Muscle of arm (tissue), 12 donors: ENCODE results near the gene DZANK1. TPM values are rescaled to one million over a fixed set of nuclear protein-coding genes. Genes with fewer than 3 reads are reported as not detected.
"Not testable (repeated sequence)": the region's sequence is repeated elsewhere in the genome, so short reads cannot be mapped to it uniquely, and the experiment has no call there.

Experiments
- DNase-seq: peaks from one replicate; pipeline ENCODE4 v3.0.0-alpha.2; 2013
- polyA plus RNA-seq, 12 donors: library from polyadenylated mRNA; unstranded; fragments of 120-200 nt; gene quantifications; one replicate each; pipeline ENCODE4 v1.2.1, GENCODE V29; 2013; ENCODE audit not compliant: insufficient read length in 12 of 12

DZANK1 gene
- polyA plus RNA-seq, 12 donors: 1.5 to 3.7 (median 2.3) TPM; not detected in 2

GRCh38 chr20:18440403-18440802 lies 26.4 kb downstream of the DZANK1 start:
- no peak for DNase-seq

DNA sequence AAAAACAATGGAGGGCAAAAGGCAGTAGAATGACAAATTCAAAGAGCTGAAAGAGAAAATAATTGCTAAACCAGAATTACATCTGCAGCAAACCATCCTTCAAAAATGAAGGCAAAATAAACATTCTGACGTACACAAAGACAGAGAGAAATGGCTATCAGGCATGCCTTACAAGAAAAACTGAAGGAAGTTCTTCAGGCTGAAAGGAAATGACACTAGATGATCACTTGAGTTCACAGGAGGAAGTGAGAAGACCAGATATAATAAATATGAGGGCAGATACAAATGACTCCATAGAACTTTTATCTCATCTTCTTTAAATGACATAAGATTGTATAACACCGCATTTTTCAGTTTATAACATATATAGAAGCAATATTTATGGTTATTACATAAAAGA lies 30.0 kb downstream of the DZANK1 start:
- no peak for DNase-seq

- DNase-seq: no peak
These were observed 35.6 kb downstream of the DZANK1 start for GRCh38 chr20:18431206-18431605.

- no peak for DNase-seq
These were observed 36.5 kb downstream of the DZANK1 start for GRCh38 chr20:18430172-18430826.

DNA sequence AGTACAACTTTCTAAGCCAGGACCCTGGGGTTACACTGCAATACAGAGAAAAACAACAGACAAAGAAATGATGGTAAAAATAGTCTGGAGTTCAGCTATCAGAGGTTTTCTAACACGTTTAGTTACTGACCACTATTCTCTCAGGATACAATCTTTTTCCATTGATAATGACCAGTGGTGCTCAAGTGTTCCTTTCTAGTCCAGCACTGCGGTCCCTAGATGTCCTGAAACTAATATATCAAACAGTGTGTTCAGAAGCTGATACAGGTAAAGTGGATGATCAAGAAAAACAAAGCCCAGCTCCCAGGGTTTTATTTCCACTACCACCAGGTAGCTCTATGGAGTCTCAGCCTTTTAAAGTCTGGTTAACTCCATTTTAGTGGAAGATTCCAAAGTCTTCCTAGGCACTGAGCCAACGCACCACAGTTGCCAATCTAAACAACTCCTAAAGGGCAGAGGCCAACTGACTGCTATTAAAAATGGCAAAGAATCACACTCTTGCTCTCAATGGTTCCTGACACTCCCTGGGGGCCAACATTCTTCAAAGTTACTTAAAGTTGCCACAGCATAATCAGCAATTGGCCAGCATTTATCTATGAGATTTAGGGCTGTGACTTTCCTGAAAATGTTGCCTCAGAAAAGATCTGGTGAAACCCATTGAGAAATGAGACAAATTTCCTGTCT lies 38.2 kb downstream of the DZANK1 start:
- DNase-seq: no peak

- DNase-seq: no peak
These were observed 39.6 kb downstream of the DZANK1 start for GRCh38 chr20:18427214-18427613.

DNA sequence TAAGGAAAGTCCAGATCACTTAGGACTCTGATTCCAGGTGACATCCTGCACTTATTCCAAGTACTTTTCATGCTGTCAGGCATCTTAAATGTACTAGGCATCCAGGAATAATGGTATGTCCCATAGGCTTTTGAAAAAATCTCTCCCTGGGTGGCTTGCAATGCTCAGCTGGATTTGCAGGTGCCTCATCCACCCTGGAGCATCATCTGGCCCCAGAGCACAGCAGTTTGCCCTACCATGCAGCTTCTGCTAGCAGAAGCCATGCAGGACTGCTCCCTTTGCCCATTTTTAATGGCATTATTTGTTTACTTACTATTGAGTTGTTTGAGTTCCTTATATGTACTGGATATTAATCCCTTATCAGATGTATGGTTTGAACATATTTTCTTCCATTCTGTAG lies 45.2 kb downstream of the DZANK1 start:
- DNase-seq: no peak

- no peak for DNase-seq
These were observed 50.3 kb downstream of the DZANK1 start for GRCh38 chr20:18416486-18416885.

DNA sequence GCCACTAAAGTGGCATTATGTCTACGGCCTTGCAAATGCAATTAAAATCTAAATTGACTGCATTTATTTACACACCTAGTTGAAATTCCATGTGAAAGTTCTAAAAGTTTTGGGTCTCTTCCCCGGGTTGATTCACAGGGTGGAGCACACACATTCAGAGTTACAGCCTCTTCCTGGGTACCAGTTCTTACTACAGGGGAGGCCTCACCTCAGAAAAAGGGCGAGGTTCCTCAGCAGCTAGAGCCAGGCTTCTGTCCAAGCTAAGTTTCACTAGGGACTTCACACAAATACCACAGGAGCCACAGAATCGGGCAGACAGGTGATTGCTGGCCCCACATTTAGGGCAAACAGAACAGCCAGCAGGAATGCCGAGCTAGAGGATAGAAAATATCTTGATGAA lies 52.7 kb downstream of the DZANK1 start:
- no peak for DNase-seq

DNA sequence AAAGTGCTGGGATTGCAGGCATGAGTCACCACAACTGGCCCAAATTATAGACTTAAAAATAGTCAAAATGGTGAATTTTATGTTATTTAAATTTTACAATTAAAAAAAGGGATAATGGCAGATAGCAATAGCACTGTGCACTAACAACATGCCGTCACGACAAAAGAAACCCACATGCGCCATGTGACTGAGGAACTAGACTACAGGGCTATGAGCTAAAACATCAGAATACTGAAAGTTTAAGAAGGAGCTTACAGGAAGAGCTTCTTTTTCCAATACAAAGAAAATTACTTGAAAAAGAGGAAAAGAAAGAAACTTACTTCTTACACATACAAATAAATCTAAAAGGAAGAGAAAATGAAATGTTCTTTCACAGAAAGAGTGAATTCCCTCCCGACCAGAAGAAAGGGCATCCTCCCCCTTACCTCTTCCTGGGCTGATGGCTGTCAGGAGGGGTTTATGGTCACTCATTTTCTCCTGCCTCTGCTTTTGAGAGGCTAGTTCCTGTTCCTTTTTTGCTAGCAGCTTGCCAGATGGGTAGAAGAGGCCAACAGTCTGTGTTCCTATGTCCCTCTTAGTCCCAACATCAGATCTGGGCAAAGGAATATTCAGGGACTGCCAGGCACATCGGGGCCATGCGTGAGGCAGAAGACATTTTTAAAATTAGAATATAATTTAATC lies 54.5 kb downstream of the DZANK1 start:
- no peak for DNase-seq

DNA sequence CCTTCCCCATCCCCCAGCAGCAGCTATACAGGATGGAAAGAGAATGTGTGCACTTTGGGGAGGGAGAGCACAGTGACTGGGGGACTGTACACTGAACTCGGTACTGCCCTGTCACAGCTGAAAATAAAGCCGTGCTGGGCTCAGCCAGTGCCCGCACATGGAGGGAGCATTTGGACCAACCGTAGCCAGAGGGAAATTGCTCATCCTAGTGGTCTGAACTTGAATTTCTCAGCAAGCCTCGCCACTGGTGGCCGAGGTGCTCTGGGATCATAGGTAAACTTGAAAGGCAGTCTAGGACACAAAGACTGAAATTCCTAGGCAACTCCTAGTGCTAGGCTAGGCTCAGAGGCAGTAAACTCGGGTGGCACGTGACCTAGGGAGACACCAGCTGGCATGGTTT lies 61.0 kb downstream of the DZANK1 start:
- DNase-seq: no peak

DNA sequence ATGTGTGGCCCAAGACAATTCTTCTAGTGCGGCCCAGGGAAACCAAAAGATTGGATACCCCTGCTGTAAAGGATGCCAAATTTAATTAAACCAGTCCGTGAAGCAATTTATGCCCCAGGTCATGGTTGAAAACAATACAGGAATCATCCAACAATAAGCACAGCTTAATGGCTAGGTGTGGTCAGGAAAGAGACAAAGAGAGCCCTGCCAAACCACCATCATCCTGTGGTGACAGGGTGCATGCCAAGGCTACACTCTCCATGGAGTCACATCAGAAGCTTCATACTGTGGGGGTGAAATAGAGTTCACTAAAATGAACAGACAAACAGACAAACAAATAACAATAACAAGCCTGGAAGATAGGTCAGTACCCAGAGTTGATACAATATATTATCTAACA lies 62.7 kb downstream of the DZANK1 start:
- DNase-seq: no peak

- DNase-seq: no peak
These were observed 63.6 kb downstream of the DZANK1 start for GRCh38 chr20:18403269-18403668.

- DNase-seq: no peak
These were observed 65.5 kb downstream of the DZANK1 start for GRCh38 chr20:18401305-18401704.

- no peak for DNase-seq
These were observed 66.4 kb downstream of the DZANK1 start for GRCh38 chr20:18400460-18400859.

DNA sequence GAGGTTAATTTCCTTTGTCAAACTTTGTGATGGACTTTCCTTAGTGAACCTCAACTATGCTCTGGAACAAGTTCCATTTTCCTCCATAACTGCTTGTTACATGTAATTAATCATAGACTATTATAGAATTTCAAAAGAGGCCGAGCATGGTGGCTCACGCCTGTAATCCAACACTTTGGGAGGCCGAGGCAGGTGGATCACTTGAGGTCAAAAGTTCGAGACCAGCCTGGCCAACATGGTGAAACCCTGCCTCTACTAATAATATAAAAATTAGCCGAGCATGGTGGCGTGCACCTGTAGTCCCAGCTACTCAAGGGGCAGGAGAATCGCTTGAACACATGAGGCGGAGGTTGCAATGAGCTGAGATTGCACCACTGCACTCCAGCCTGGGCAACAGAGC lies 68.1 kb downstream of the DZANK1 start:
- DNase-seq: not testable (repeated sequence)

GRCh38 chr20:18397030-18397429 lies 69.8 kb downstream of the DZANK1 start:
- DNase-seq: no peak

- no peak for DNase-seq
These were observed 71.3 kb downstream of the DZANK1 start for GRCh38 chr20:18395544-18395943.

DNA sequence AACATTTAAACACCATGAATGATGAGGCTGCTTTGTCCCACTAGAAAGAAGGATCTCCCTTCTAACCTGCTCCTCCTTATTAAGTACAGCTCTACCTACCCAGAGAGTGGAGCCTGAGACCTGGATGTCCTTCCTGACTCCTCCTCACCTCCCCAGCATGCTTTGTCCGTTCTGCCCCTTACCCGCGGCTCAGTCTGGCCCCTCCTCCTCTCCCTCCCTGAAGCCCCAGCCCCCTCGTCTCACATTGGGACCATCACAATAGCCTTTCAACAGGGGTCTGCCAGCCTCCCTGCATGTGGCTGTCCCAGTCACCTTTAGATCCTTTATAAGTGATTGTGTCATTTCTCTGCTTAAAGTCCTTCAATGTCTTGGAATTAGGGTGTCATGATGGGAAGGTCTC lies 72.5 kb downstream of the DZANK1 start:
- DNase-seq: no peak

GRCh38 chr20:18391686-18392085 lies 75.1 kb downstream of the DZANK1 start:
- DNase-seq: no peak

DNA sequence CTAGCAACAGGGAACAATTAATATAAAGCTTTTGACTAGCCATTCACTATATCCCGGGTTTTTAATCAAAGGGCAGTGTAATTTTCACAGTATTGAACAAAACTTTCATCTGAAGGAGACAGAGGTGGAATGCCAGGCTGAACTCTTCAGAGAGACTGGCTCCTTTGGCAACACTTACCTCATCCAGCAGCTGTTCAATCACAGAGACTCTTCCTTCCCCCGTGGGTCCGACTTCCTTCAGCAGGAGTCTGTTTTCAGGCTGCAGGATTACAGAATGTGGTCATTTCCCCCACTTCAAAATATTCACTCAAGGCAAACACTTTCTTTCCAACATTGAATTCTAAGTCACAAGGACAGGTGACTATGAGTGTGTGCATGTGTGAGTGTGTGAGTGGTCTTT lies 76.6 kb downstream of the DZANK1 start:
- DNase-seq: no peak

DNA sequence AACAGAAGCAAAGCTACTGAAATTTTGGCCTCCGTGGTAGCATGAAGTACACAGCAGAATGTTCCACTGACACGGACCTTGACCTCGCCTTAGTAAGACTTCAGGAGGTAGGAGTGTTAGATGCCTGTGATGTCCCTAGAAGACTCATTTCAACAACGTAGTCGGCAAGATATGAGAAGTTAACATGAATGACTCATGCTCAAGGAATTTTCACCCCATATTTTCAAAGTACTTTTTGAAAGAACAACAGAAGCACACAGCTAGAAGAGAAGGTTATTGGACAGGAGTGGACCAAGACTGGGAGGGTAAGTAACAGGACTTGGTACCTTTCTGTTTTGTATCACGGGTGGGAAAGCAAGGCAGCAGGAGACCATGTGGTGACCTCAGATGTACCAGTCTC lies 78.0 kb downstream of the DZANK1 start:
- no peak for DNase-seq

- DNase-seq: no peak
These were observed 85.8 kb downstream of the DZANK1 start for GRCh38 chr20:18380908-18381529.
